Liver (tissue), 9 donors: ENCODE data around the gene MAPRE2. TPM values are rescaled to one million over a fixed set of nuclear protein-coding genes. Genes with fewer than 3 reads are reported as not detected.

Source experiments
- DNase-seq: peaks from one replicate; pipeline ENCODE4 v3.0.0-alpha.2; 2017; ENCODE audit warnings: low spot score
- H3K27ac ChIP-seq, 2 donors: one replicate each; pipeline ENCODE4 v1.7.0; 2013; ENCODE audit warnings: inconsistent platforms in 2 of 2, low read length in 2 of 2, control low read depth in 1 of 2, low read depth in 1 of 2, mild to moderate bottlenecking in 1 of 2
- H3K27me3 ChIP-seq, 4 donors: one replicate each; pipeline versions ENCODE4 v1.6.1 to v1.7.0; 2013; ENCODE audit warnings: low read length in 3 of 4, inconsistent platforms in 1 of 4, mild to moderate bottlenecking in 1 of 4, moderate library complexity in 1 of 4; ENCODE audit not compliant: control insufficient read depth in 4 of 4, insufficient read depth in 4 of 4
- H3K36me3 ChIP-seq, 4 donors: one replicate each; pipeline versions ENCODE4 v1.6.1 to v1.7.0; 2013; ENCODE audit warnings: low read length in 3 of 4, mild to moderate bottlenecking in 3 of 4, low read depth in 1 of 4, moderate library complexity in 1 of 4; ENCODE audit not compliant: control insufficient read depth in 4 of 4, insufficient read depth in 3 of 4
- H3K4me1 ChIP-seq, 4 donors: one replicate each; pipeline versions ENCODE4 v1.6.1 to v1.7.0; 2013; ENCODE audit warnings: low read length in 3 of 4, mild to moderate bottlenecking in 3 of 4, moderate library complexity in 1 of 4; ENCODE audit not compliant: control insufficient read depth in 4 of 4, insufficient read depth in 4 of 4
- H3K4me3 ChIP-seq, 3 donors: one replicate each; pipeline versions ENCODE4 v1.6.1 to v1.7.0; 2013; ENCODE audit warnings: low read length in 3 of 3, control low read depth in 1 of 3, low read depth in 1 of 3, mild to moderate bottlenecking in 1 of 3
- H3K9ac ChIP-seq, 2 donors: one replicate each; pipeline ENCODE4 v1.7.0; 2013; ENCODE audit warnings: low read length in 2 of 2, mild to moderate bottlenecking in 2 of 2, moderate library complexity in 2 of 2, control low read depth in 1 of 2, low read depth in 1 of 2
- H3K9me3 ChIP-seq, 4 donors: one replicate each; pipeline versions ENCODE4 v1.6.1 to v1.7.0; 2013; ENCODE audit warnings: low read length in 3 of 4; ENCODE audit not compliant: control insufficient read depth in 4 of 4
- ATF3 ChIP-seq: IDR thresholded peaks from 2 replicates; pipeline ENCODE4 v1.6.1; 2016; ENCODE audit warnings: antibody characterized with exemption
- CTCF ChIP-seq: fragments of 150-350 bp; IDR thresholded peaks from 2 replicates; pipeline ENCODE4 v1.5.1; 2017; ENCODE audit warnings: improper control_type of control experiment, low read depth, low read length; ENCODE audit not compliant: missing input control
- EGR1 ChIP-seq, 2 donors: IDR thresholded peaks; 2 replicates each; pipeline ENCODE4 v1.6.1; 2016 to 2018; ENCODE audit warnings: antibody characterized with exemption in 2 of 2, low read depth in 2 of 2
- FOXA1 ChIP-seq: IDR thresholded peaks from 2 replicates; pipeline ENCODE4 v1.6.1; 2016; ENCODE audit warnings: antibody characterized with exemption
- FOXA2 ChIP-seq: IDR thresholded peaks from 2 replicates; pipeline ENCODE4 v1.6.1; 2016; ENCODE audit warnings: antibody characterized with exemption
- GABPA ChIP-seq, 2 donors: IDR thresholded peaks in 1 of 2; conservative IDR thresholded peaks in 1 of 2; 2 replicates each; pipeline ENCODE4 v1.6.1; 2016; ENCODE audit warnings: antibody characterized with exemption in 2 of 2, mild to moderate bottlenecking in 1 of 2, moderate library complexity in 1 of 2
- HNF4A ChIP-seq, 2 donors: conservative IDR thresholded peaks; 2 replicates each; pipeline ENCODE4 v1.6.1; 2016; ENCODE audit warnings: antibody characterized with exemption in 2 of 2, mild to moderate bottlenecking in 2 of 2
- HNF4G ChIP-seq: IDR thresholded peaks from 2 replicates; pipeline ENCODE4 v1.6.1; 2016; ENCODE audit warnings: antibody characterized with exemption
- MAX ChIP-seq: IDR thresholded peaks from 2 replicates; pipeline ENCODE4 v1.6.1; 2016; ENCODE audit warnings: antibody characterized with exemption
- NR2F2 ChIP-seq: IDR thresholded peaks from 2 replicates; pipeline ENCODE4 v1.6.1; 2016; ENCODE audit warnings: antibody characterized with exemption
- RAD21 ChIP-seq, 2 donors: IDR thresholded peaks; 2 replicates each; pipeline ENCODE4 v1.6.1; 2016; ENCODE audit warnings: antibody characterized with exemption in 2 of 2, mild to moderate bottlenecking in 2 of 2
- REST ChIP-seq: IDR thresholded peaks from 2 replicates; pipeline ENCODE4 v1.6.1; 2016; ENCODE audit warnings: antibody characterized with exemption, mild to moderate bottlenecking
- RXRA ChIP-seq, 2 donors: IDR thresholded peaks; 2 replicates each; pipeline ENCODE4 v1.6.1; 2017 to 2018; ENCODE audit warnings: antibody characterized with exemption in 2 of 2, mild to moderate bottlenecking in 1 of 2
- SP1 ChIP-seq: IDR thresholded peaks from 2 replicates; pipeline ENCODE4 v1.6.1; 2018; ENCODE audit warnings: antibody characterized with exemption, mild to moderate bottlenecking
- TAF1 ChIP-seq: conservative IDR thresholded peaks from 2 replicates; pipeline ENCODE4 v1.6.1; 2016; ENCODE audit warnings: antibody characterized with exemption, mild to moderate bottlenecking
- YY1 ChIP-seq: IDR thresholded peaks from 2 replicates; pipeline ENCODE4 v1.6.1; 2016; ENCODE audit warnings: antibody characterized with exemption, mild to moderate bottlenecking
- ZBTB33 ChIP-seq: IDR thresholded peaks from 2 replicates; pipeline ENCODE4 v1.6.1; 2016; ENCODE audit warnings: antibody characterized with exemption
- WGBS: extraction: QIAGEN DNeasy Blood & Tissue Kit; methylation state at CpG from one replicate; pipeline ENCODE4 v1.1.7; 2013; 5-methylcytosine and 5-hydroxymethylcytosine counted together
- polyA plus RNA-seq, 2 donors: library from polyadenylated mRNA; stranded (reverse) in 1 of 2; unstranded in 1 of 2; fragments of 200-250 nt in 1 of 2; fragments of >200 nt in 1 of 2; fragmentation: Nextera tagmentation in 1 of 2; extraction: Ambion mirVana in 1 of 2; gene quantifications; one replicate each; pipeline versions ENCODE4 v1.2.1 to v1.2.3, GENCODE V29; 2013 to 2015
- total RNA-seq, 2 donors: library from RNA; depleted of rRNA; stranded (reverse); fragments of >200 nt; gene quantifications; one replicate each; pipeline ENCODE4 v1.2.3, GENCODE V29; 2014
- donor health status: healthy.
- donor health status: healthy.
- donor health status: healthy.
- donor health status: healthy.
- donor health status: healthy.

MAPRE2 gene
- total and polyA plus RNA-seq, 4 donors: 7.9 to 12.8 (median 11.0) TPM

GRCh38 chr18:35132021-35132902 is 91.0 kb downstream of the MAPRE2 start:
- no peaks in the 10 kb centered on the region for H3K27me3 ChIP-seq
- DNase-seq: no peak
- TF ChIP-seq MAX (peak; percentile 36), GABPA (IDR thresholded peaks at IDR 0.05 in 1 of 2, conservative IDR thresholded peaks at IDR 0.05 in 1 of 2) (no peak)
- no peak overlapping the region for H3K9ac ChIP-seq
- WGBS: 68% methylated on average over 10 of the region's 10 CpGs
- H3K4me1 ChIP-seq: peaks cover 0 to 8% (median under 1%) of the 10 kb centered on the region in 4 donors
- peak overlapping the region in 1 of 2 donors; percentile 9 for H3K27ac ChIP-seq
- H3K9me3 ChIP-seq: no peaks in the 10 kb centered on the region
- no peak overlapping the region for H3K4me3 ChIP-seq
- peaks cover 0 to 35% (median 21%) of the 10 kb centered on the region in 4 donors for H3K36me3 ChIP-seq

- Histone ChIP-seq H3K36me3 (peaks cover 0 to 35% (median 16%) of the 10 kb centered on the region in 4 donors), H3K9ac (no peak overlapping the region), H3K27me3 (no peaks in the 10 kb centered on the region), H3K4me1 (peaks cover 0 to 8% (median under 1%) of the 10 kb centered on the region in 4 donors), H3K4me3 (no peak overlapping the region), H3K9me3 (no peaks in the 10 kb centered on the region), H3K27ac (no peak overlapping the region)
- no peak for TF ChIP-seq RAD21 (IDR thresholded peaks at IDR 0.05)
- no peak for TF ChIP-seq HNF4G
- no peak for TF ChIP-seq YY1
- no peak for TF ChIP-seq EGR1 (IDR thresholded peaks at IDR 0.05; ENCODE audit: low read depth in 2 of 2)
- TF ChIP-seq GABPA (IDR thresholded peaks at IDR 0.05 in 1 of 2, conservative IDR thresholded peaks at IDR 0.05 in 1 of 2): no peak
- no peak for TF ChIP-seq FOXA1
- no peak for TF ChIP-seq FOXA2
- TF ChIP-seq ATF3: no peak
- TF ChIP-seq TAF1: no peak
- TF ChIP-seq RXRA (IDR thresholded peaks at IDR 0.05): no peak
- TF ChIP-seq CTCF: no peak
- TF ChIP-seq SP1: no peak
- no peak for TF ChIP-seq ZBTB33
- no peak for TF ChIP-seq HNF4A (conservative IDR thresholded peaks at IDR 0.05)
- no peak for TF ChIP-seq REST
- TF ChIP-seq NR2F2: no peak
- DNase-seq: no peak
- 97% methylated on average over 6 of the region's 6 CpGs for WGBS
These were observed 93.0 kb downstream of the MAPRE2 start for GRCh38 chr18:35134190-35134730.
